ENCODE results near the gene PGF. TPM values are rescaled to one million over a fixed set of nuclear protein-coding genes. Genes with fewer than 3 reads are reported as not detected.

Gene PGF
- total and polyA plus RNA-seq, 2 of the 13 experiments (the other 11 are each of a cell fraction or from before 2014, with no cell fraction given): 10.7 to 27.5 TPM

DNA sequence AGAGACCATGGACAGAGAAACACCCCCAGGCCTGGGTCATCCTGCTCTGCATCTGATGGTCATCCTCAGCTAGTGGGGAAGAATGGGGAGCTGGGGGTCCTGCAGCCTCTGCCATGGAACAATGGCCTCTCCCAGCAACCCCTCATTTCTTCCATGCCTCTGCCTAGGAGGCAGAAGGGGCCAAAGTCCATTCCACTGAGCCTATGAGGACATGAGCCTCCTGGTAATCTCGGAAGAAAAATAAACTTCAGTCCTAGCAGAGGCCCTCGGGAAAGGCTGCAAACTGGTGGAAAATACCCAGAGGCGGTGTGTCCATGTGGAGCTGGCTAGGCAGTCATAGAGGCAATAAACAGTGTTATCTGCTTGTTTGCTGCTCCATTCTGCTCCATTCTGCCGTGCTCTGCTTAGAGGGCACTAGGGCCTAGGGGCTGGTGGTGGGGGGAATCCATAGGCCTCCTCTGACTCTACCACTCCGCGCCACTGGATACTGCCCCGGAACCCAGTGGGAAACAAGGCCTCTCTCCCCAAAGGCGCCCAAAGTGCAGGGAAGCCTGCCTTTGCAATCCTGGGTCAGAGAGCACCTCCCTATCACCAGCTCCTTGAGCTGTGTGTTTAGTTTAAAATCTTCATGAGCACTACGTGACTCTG is 4.5 kb downstream of the PGF start (continued):
- TF ChIP-seq, protein P1, sequence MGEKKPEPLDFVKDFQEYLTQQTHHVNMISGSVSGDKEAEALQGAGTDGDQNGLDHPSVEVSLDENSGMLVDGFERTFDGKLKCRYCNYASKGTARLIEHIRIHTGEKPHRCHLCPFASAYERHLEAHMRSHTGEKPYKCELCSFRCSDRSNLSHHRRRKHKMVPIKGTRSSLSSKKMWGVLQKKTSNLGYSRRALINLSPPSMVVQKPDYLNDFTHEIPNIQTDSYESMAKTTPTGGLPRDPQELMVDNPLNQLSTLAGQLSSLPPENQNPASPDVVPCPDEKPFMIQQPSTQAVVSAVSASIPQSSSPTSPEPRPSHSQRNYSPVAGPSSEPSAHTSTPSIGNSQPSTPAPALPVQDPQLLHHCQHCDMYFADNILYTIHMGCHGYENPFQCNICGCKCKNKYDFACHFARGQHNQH (CRISPR knock-in tag; IDR thresholded peaks at IDR 0.05): 0 out of 2 replicates have a peak, but pooled peaks have one; percentile 25
- TF ChIP-seq, protein P2, sequence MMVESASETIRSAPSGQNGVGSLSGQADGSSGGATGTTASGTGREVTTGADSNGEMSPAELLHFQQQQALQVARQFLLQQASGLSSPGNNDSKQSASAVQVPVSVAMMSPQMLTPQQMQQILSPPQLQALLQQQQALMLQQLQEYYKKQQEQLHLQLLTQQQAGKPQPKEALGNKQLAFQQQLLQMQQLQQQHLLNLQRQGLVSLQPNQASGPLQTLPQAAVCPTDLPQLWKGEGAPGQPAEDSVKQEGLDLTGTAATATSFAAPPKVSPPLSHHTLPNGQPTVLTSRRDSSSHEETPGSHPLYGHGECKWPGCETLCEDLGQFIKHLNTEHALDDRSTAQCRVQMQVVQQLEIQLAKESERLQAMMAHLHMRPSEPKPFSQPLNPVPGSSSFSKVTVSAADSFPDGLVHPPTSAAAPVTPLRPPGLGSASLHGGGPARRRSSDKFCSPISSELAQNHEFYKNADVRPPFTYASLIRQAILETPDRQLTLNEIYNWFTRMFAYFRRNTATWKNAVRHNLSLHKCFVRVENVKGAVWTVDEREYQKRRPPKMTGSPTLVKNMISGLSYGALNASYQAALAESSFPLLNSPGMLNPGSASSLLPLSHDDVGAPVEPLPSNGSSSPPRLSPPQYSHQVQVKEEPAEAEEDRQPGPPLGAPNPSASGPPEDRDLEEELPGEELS (CRISPR knock-in tag; IDR thresholded peaks at IDR 0.05): peak; percentile 24; the same call in 1 of the 2 replicates
- TF ChIP-seq GABPA (IDR thresholded peaks at IDR 0.05; ENCODE audit: low read depth, low read length): no peak
- peak; percentile 51 for TF ChIP-seq GABPA (CRISPR knock-in tag; IDR thresholded peaks at IDR 0.05; ENCODE audit: low read depth)
- peak; percentile 37; the same call in 1 of the 2 replicates for TF ChIP-seq THAP11 (CRISPR knock-in tag; IDR thresholded peaks at IDR 0.05)
- TF ChIP-seq HMG20A (CRISPR knock-in tag; IDR thresholded peaks at IDR 0.05; ENCODE audit: borderline replicate concordance): peak; percentile 18; the same call in 1 of the 2 replicates
- no peak for TF ChIP-seq LCORL (IDR thresholded peaks at IDR 0.05)
- peak; percentile 43; the same call in 1 of the 2 replicates for TF ChIP-seq LCORL (CRISPR knock-in tag; IDR thresholded peaks at IDR 0.05)
- TF ChIP-seq ETV6 (CRISPR knock-in tag; conservative IDR thresholded peaks at IDR 0.05): no peak
- peak; percentile 66 for TF ChIP-seq HOXA3 (CRISPR knock-in tag; IDR thresholded peaks at IDR 0.05)
- peak; percentile 71 for TF ChIP-seq ASH2L (IDR thresholded peaks at IDR 0.05; ENCODE audit: insufficient read length, low read depth, low read length)
- TF ChIP-seq NCOA2 (CRISPR knock-in tag; IDR thresholded peaks at IDR 0.05): peak; percentile 14; the same call in 1 of the 2 replicates
- TF ChIP-seq, protein P3, sequence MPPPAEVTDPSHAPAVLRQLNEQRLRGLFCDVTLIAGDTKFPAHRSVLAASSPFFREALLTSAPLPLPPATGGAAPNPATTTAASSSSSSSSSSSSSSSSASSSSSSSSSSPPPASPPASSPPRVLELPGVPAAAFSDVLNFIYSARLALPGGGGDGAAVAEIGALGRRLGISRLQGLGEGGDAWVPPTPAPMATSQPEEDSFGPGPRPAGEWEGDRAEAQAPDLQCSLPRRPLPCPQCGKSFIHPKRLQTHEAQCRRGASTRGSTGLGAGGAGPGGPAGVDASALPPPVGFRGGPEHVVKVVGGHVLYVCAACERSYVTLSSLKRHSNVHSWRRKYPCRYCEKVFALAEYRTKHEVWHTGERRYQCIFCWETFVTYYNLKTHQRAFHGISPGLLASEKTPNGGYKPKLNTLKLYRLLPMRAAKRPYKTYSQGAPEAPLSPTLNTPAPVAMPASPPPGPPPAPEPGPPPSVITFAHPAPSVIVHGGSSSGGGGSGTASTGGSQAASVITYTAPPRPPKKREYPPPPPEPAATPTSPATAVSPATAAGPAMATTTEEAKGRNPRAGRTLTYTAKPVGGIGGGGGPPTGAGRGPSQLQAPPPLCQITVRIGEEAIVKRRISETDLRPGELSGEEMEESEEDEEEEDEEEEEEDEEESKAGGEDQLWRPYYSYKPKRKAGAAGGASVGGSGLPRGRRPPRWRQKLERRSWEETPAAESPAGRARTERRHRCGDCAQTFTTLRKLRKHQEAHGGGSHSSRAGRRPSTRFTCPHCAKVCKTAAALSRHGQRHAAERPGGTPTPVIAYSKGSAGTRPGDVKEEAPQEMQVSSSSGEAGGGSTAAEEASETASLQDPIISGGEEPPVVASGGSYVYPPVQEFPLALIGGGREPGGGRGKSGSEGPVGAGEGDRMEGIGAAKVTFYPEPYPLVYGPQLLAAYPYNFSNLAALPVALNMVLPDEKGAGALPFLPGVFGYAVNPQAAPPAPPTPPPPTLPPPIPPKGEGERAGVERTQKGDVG (CRISPR knock-in tag; IDR thresholded peaks at IDR 0.05; ENCODE audit: borderline replicate concordance): 0 out of 2 replicates have a peak, but pooled peaks have one; percentile 23
- TF ChIP-seq PITX1 (CRISPR knock-in tag; IDR thresholded peaks at IDR 0.05): peak; percentile 37; the same call in 1 of the 2 replicates
- TF ChIP-seq NR2C2 (CRISPR knock-in tag; IDR thresholded peaks at IDR 0.05; ENCODE audit: borderline replicate concordance): peak; percentile 55; the same call in 1 of the 2 replicates
- TF ChIP-seq, protein P4, sequence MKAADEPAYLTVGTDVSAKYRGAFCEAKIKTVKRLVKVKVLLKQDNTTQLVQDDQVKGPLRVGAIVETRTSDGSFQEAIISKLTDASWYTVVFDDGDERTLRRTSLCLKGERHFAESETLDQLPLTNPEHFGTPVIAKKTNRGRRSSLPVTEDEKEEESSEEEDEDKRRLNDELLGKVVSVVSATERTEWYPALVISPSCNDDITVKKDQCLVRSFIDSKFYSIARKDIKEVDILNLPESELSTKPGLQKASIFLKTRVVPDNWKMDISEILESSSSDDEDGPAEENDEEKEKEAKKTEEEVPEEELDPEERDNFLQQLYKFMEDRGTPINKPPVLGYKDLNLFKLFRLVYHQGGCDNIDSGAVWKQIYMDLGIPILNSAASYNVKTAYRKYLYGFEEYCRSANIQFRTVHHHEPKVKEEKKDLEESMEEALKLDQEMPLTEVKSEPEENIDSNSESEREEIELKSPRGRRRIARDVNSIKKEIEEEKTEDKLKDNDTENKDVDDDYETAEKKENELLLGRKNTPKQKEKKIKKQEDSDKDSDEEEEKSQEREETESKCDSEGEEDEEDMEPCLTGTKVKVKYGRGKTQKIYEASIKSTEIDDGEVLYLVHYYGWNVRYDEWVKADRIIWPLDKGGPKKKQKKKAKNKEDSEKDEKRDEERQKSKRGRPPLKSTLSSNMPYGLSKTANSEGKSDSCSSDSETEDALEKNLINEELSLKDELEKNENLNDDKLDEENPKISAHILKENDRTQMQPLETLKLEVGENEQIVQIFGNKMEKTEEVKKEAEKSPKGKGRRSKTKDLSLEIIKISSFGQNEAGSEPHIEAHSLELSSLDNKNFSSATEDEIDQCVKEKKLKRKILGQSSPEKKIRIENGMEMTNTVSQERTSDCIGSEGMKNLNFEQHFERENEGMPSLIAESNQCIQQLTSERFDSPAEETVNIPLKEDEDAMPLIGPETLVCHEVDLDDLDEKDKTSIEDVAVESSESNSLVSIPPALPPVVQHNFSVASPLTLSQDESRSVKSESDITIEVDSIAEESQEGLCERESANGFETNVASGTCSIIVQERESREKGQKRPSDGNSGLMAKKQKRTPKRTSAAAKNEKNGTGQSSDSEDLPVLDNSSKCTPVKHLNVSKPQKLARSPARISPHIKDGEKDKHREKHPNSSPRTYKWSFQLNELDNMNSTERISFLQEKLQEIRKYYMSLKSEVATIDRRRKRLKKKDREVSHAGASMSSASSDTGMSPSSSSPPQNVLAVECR (CRISPR knock-in tag; IDR thresholded peaks at IDR 0.05; ENCODE audit: borderline replicate concordance): peak; percentile 68; the same call in 1 of the 2 replicates
- peak; percentile 25; the same call in 1 of the 2 replicates for TF ChIP-seq CEBPG (CRISPR knock-in tag; IDR thresholded peaks at IDR 0.05)
- 0 out of 2 replicates have a peak, but pooled peaks have one; percentile 25 for TF ChIP-seq KAT8 (CRISPR knock-in tag; IDR thresholded peaks at IDR 0.05)
- TF ChIP-seq FOXA3 (CRISPR knock-in tag; IDR thresholded peaks at IDR 0.05): peak; percentile 44
- no peak; the same call in 1 of the 2 replicates for TF ChIP-seq ZNF768 (CRISPR knock-in tag; IDR thresholded peaks at IDR 0.05)
